Neural progenitor cell (in vitro differentiated cells): Measurements from ENCODE around the gene PCDH15.

Source experiments
- CTCF ChIP-seq: fragments of 200-600 bp; sonication (generic); IDR thresholded peaks from 2 replicates; pipeline ENCODE4 v1.5.1; 2017; ENCODE audit warnings: antibody characterized with exemption, mild to moderate bottlenecking
- EZH2 ChIP-seq: fragments of 200-600 bp; sonication (generic); IDR thresholded peaks from 2 replicates; pipeline ENCODE4 v1.6.1; 2017; ENCODE audit warnings: antibody characterized with exemption, mild to moderate bottlenecking, moderate library complexity
- EZH2phosphoT487 ChIP-seq: fragments of 200-600 bp; sonication (generic); IDR thresholded peaks from 2 replicates; pipeline ENCODE4 v1.6.1; 2017; ENCODE audit warnings: antibody characterized with exemption

- TF ChIP-seq CTCF (no peak), EZH2phosphoT487 (no peak), EZH2 (no peak)
These were observed 482.6 kb downstream of the PCDH15 start for GRCh38 chr10:54318470-54318869.
